A549 (cell line): ENCODE data around the gene ARAP2. TPM values are rescaled to one million over a fixed set of nuclear protein-coding genes. Genes with fewer than 3 reads are reported as not detected.

Experiments used
- ATAC-seq, 2 experiments: fragments of 200-7000 bp in 1 of 2; fragments of >200 bp in 1 of 2; cut with Nextera tagmentation in 1 of 2; cut with Tn5 transposase in 1 of 2; 3 replicates each; pipeline versions ENCODE4 v1.8.0 to v1.9.1; 2018 to 2020; ENCODE audit warnings: mild to moderate bottlenecking in 1 of 2, moderate library complexity in 1 of 2
- CTCF ChIA-PET: fragments of 300-600 bp; sonication (Branson Sonifier 250); formaldehyde crosslinking; extraction: SDS; loops from one replicate; lab custom pipeline; 2021; ENCODE audit warnings: antibody characterized with exemption, inconsistent platforms; lab: Yijun Ruan, JAX
- POLR2A ChIA-PET: fragments of 350-600 bp; formaldehyde crosslinking; extraction: SDS; loops from one replicate; lab custom pipeline; 2021; ENCODE audit warnings: antibody characterized with exemption, inconsistent platforms; lab: Yijun Ruan, JAX
- DNase-seq, 2 experiments: peaks; one replicate each; pipeline versions ENCODE4 v3.0.0 to v3.0.0-alpha.2; 2011 to 2016; ENCODE audit warnings: low read depth in 1 of 2, low spot score in 1 of 2
- FAIRE-seq: peaks from 2 replicates; lab custom pipeline; 2011; peaks lifted over from hg19 to GRCh38; lab: Jason Lieb, UNC
- H3K27ac ChIP-seq, 2 experiments: fragments of >200 bp; sonication (Bioruptor Twin); formaldehyde crosslinking; 3 replicates each; pipeline ENCODE4 v1.5.1; 2016 to 2017
- H3K4me1 ChIP-seq: fragments of >200 bp; sonication (Bioruptor Twin); formaldehyde crosslinking; 3 replicates; pipeline ENCODE4 v1.6.1; 2016
- H3K4me2 ChIP-seq: fragments of >200 bp; sonication (Bioruptor Twin); formaldehyde crosslinking; 3 replicates; pipeline ENCODE4 v1.6.1; 2016
- H3K4me3 ChIP-seq: fragments of >200 bp; sonication (Bioruptor Twin); formaldehyde crosslinking; 3 replicates; pipeline ENCODE4 v1.5.1; 2016
- H3K9me3 ChIP-seq: fragments of >200 bp; sonication (Bioruptor Twin); formaldehyde crosslinking; 3 replicates; pipeline ENCODE4 v1.6.1; 2016
- CBX2 ChIP-seq: fragments of 200-600 bp; sonication (generic); IDR thresholded peaks from 2 replicates; pipeline ENCODE4 v1.6.1; 2016; ENCODE audit warnings: low read depth, mild to moderate bottlenecking, borderline replicate concordance
- EHMT2 ChIP-seq: fragments of 200-600 bp; sonication (generic); IDR thresholded peaks from 2 replicates; pipeline ENCODE4 v1.6.1; 2016; ENCODE audit warnings: antibody characterized with exemption, low read depth, mild to moderate bottlenecking, moderate library complexity
- FOXS1 ChIP-seq: fragments of 250-450 bp; sonication (Bioruptor Pico); IDR thresholded peaks from 2 replicates; pipeline ENCODE4 v1.5.0; 2020; ENCODE audit warnings: mild to moderate bottlenecking, moderate library complexity
- GATA3 ChIP-seq: IDR thresholded peaks from 2 replicates; pipeline ENCODE4 v1.6.1; 2012; ENCODE audit warnings: borderline replicate concordance
- HEYL ChIP-seq: fragments of 250-450 bp; sonication (Bioruptor Pico); IDR thresholded peaks from 2 replicates; pipeline ENCODE4 v1.8.0; 2021; ENCODE audit warnings: mild to moderate bottlenecking, moderate library complexity
- HOXB5 ChIP-seq: fragments of 250-450 bp; sonication (Bioruptor Pico); IDR thresholded peaks from 2 replicates; pipeline ENCODE4 v1.5.0; 2020; ENCODE audit warnings: mild to moderate bottlenecking, moderate library complexity
- KDM5A ChIP-seq: fragments of 200-600 bp; sonication (generic); IDR thresholded peaks from 2 replicates; pipeline ENCODE4 v1.6.1; 2016; ENCODE audit warnings: antibody characterized with exemption, mild to moderate bottlenecking
- MAFK ChIP-seq: fragments of 450-650 bp; IDR thresholded peaks from 2 replicates; pipeline ENCODE4 v1.6.1; 2014; ENCODE audit not compliant: partially characterized antibody
- NFE2L2 ChIP-seq: fragments of 150-350 bp; conservative IDR thresholded peaks from 2 replicates; pipeline ENCODE4 v1.6.1; 2014; ENCODE audit warnings: low read length
- PHF8 ChIP-seq: fragments of 200-600 bp; sonication (generic); IDR thresholded peaks from 2 replicates; pipeline ENCODE4 v1.6.1; 2016; ENCODE audit warnings: low read depth, mild to moderate bottlenecking, antibody characterized with exemption, moderate library complexity, borderline replicate concordance
- RARB ChIP-seq: fragments of 250-450 bp; sonication (Bioruptor Pico); IDR thresholded peaks from 2 replicates; pipeline ENCODE4 v1.8.0; 2021; ENCODE audit warnings: mild to moderate bottlenecking, moderate library complexity
- SMC3 ChIP-seq: fragments of >200 bp; sonication (Bioruptor Twin); formaldehyde crosslinking; IDR thresholded peaks from 3 replicates; pipeline ENCODE4 v1.6.1; 2018; ENCODE audit warnings: inconsistent platforms
- TP53 ChIP-seq: fragments of 250-450 bp; sonication (Bioruptor Pico); IDR thresholded peaks from 2 replicates; pipeline ENCODE4 v1.5.0; 2021; ENCODE audit warnings: mild to moderate bottlenecking, moderate library complexity
- ZC3H11A ChIP-seq: fragments of 450-650 bp; IDR thresholded peaks from 2 replicates; pipeline ENCODE4 v1.6.1; 2014; ENCODE audit warnings: antibody characterized with exemption, mild to moderate bottlenecking
- ZNF302 ChIP-seq: fragments of 250-450 bp; sonication (Bioruptor Pico); IDR thresholded peaks from 2 replicates; pipeline ENCODE4 v1.9.0; 2021; ENCODE audit warnings: inconsistent platforms, mild to moderate bottlenecking, moderate library complexity
- ZSCAN20 ChIP-seq: fragments of 250-450 bp; sonication (Bioruptor Pico); IDR thresholded peaks from 2 replicates; pipeline ENCODE4 v1.8.0; 2022; ENCODE audit warnings: mild to moderate bottlenecking, moderate library complexity
- WGBS: methylation state at CpG from one replicate; pipeline ENCODE4 v1.1.6; 2017; ENCODE audit errors: missing lambda C conversion rate; 5-methylcytosine and 5-hydroxymethylcytosine counted together
- polyA plus RNA-seq, 4 experiments: library from polyadenylated mRNA; depleted of rRNA in 3 of 4; stranded (reverse); fragments of >200 nt; fragmentation: RNase III in 1 of 4; extraction: RNeasy Plus Mini Kit Qiagen cat#74134 plus additional on column Dnase treatment in 1 of 4; gene quantifications; 2 replicates in 3 of 4; 3 replicates in 1 of 4; pipeline ENCODE4 v1.2.3, GENCODE V29; 2011 to 2017
- TF ChIP-seq, protein P1 (sequence below): fragments of 450-650 bp; IDR thresholded peaks from 2 replicates; pipeline ENCODE4 v1.6.1; 2014; ENCODE audit warnings: antibody characterized with exemption
- TF ChIP-seq, protein P2 (sequence below): IDR thresholded peaks from 2 replicates; pipeline ENCODE4 v1.6.1; 2012
- TF ChIP-seq, protein P3 (sequence below): fragments of 250-450 bp; sonication (Bioruptor Pico); IDR thresholded peaks from 2 replicates; pipeline ENCODE4 v1.5.0; 2021; ENCODE audit warnings: mild to moderate bottlenecking, moderate library complexity, borderline replicate concordance
- TF ChIP-seq, protein P4 (sequence below): fragments of >200 bp; sonication (Bioruptor Twin); formaldehyde crosslinking; IDR thresholded peaks from 3 replicates; pipeline ENCODE4 v1.6.1; 2016

The ARAP2 gene
- polyA plus RNA-seq, 2 of the 4 experiments (the other 2 are of a cell fraction) = 0.34 to 0.75 TPM

DNA sequence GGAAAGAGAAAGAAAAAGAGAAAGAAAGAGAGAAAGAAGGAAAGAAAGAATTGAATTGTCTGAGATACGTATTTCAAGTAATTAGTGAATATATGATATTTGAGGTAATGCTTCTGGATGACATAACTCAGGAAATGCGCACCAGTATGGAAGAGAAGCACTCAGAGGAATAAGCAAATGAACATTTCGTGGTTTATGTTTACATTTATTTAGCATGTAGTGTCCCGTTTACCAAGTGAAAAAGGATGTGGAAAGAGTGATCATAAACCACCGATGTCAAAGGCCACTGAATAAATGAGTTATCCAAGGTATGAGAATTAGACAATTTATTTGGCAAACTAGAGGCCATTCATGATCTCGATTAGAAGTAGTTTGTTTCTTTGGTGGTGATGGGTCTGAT is 200.4 kb downstream of the ARAP2 start (continued):
- TF ChIP-seq, protein P1, sequence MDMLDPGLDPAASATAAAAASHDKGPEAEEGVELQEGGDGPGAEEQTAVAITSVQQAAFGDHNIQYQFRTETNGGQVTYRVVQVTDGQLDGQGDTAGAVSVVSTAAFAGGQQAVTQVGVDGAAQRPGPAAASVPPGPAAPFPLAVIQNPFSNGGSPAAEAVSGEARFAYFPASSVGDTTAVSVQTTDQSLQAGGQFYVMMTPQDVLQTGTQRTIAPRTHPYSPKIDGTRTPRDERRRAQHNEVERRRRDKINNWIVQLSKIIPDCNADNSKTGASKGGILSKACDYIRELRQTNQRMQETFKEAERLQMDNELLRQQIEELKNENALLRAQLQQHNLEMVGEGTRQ = no peak
- no peak for TF ChIP-seq ZSCAN20 (CRISPR knock-in tag)
- TF ChIP-seq HOXB5 = no peak
- TF ChIP-seq, protein P2, sequence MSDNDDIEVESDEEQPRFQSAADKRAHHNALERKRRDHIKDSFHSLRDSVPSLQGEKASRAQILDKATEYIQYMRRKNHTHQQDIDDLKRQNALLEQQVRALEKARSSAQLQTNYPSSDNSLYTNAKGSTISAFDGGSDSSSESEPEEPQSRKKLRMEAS = no peak

DNA sequence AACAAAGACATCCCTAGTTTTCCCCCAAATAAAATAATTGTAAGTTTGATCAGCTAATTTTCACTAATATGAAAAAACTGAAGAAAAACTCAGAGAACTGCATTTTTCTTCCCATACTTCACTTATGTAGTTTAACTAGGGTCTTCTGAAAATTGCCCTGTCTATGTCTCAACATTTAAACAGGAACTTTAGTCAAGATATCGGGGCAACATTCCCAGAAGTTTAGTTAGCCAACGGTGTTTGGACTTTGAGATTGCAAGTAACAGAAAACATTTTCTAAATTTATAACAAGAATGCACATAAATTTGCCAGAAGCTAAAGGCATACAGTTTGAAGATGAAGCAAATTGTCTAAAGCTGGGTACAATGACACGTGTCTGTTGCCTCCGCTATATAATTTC is 201.1 kb downstream of the ARAP2 start:
- Histone ChIP-seq H3K4me2 (no peak overlapping the region), H3K4me1 (no peaks in the 10 kb centered on the region), H3K9me3 (no peaks in the 10 kb centered on the region), H3K4me3 (no peak overlapping the region), H3K27ac (no peak overlapping the region)
- ATAC-seq = no peak
- 29% methylated on average over 4 of the region's 4 CpGs for WGBS
- ChIA-PET CTCF (no interaction called here), POLR2A (no interaction called here)
- FAIRE-seq = no peak
- TF ChIP-seq, protein P3, sequence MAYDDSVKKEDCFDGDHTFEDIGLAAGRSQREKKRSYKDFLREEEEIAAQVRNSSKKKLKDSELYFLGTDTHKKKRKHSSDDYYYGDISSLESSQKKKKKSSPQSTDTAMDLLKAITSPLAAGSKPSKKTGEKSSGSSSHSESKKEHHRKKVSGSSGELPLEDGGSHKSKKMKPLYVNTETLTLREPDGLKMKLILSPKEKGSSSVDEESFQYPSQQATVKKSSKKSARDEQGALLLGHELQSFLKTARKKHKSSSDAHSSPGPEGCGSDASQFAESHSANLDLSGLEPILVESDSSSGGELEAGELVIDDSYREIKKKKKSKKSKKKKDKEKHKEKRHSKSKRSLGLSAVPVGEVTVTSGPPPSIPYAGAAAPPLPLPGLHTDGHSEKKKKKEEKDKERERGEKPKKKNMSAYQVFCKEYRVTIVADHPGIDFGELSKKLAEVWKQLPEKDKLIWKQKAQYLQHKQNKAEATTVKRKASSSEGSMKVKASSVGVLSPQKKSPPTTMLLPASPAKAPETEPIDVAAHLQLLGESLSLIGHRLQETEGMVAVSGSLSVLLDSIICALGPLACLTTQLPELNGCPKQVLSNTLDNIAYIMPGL (CRISPR knock-in tag) = no peak
- TF ChIP-seq, protein P1 = no peak
- TF ChIP-seq HEYL (CRISPR knock-in tag) = no peak
- TF ChIP-seq, protein P4, sequence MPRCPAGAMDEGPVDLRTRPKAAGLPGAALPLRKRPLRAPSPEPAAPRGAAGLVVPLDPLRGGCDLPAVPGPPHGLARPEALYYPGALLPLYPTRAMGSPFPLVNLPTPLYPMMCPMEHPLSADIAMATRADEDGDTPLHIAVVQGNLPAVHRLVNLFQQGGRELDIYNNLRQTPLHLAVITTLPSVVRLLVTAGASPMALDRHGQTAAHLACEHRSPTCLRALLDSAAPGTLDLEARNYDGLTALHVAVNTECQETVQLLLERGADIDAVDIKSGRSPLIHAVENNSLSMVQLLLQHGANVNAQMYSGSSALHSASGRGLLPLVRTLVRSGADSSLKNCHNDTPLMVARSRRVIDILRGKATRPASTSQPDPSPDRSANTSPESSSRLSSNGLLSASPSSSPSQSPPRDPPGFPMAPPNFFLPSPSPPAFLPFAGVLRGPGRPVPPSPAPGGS = no peak
- no peak for TF ChIP-seq EHMT2
- no peak for TF ChIP-seq PHF8
- TF ChIP-seq TP53 (CRISPR knock-in tag) = no peak
- TF ChIP-seq KDM5A = no peak
- no peak for TF ChIP-seq HOXB5
- no peak for TF ChIP-seq NFE2L2
- no peak for TF ChIP-seq ZC3H11A
- no peak for TF ChIP-seq ZNF302
- TF ChIP-seq GATA3 = no peak
- TF ChIP-seq FOXS1 (CRISPR knock-in tag) = no peak
- no peak for DNase-seq

DNA sequence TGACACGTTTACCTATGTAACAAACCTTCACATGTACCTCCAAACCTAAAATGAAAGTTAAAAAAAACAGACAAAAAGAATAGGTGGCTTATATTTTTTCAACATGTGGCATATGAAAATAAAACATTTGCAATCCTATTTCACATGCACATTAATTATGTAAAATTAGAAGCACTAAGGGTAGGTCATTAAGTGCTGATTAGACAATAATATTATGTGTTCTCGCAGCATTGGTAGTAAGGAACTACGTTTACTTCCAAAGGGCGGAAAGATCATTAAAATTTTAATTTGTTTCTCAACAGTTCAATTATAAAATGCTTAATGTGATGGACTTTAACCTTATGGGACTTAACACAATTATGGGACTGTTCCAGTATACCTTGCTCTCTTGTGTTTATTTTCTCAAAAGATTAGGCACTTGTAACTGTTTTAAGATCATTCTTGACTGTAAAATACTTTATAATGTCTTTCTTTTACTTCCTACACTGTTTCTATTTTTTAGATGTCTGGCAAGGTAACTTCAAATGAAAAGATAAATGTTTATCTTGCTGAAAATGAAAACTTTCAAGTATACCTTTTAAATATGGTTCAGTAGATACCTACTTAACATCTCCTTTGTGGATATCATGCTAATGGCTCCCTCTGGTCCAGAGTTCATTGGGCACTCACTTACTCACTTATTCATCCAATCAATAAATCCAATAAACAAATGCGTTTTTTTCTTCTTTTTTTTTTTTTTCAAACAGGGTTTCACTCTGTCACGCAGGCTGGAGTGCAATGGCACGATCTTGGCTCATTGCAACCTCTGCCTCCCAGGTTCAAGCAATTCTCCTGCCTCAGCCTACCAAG is 202.0 kb downstream of the ARAP2 start:
- Histone ChIP-seq H3K4me3 (no peak overlapping the region), H3K4me1 (no peaks in the 10 kb centered on the region), H3K4me2 (no peak overlapping the region), H3K27ac (no peak overlapping the region)
- 20% methylated on average over 7 of the region's 7 CpGs for WGBS
- CTCF ChIA-PET = no interaction called here
- no peak for ATAC-seq
- POLR2A ChIA-PET = no interaction called here
- no peak for FAIRE-seq
- DNase-seq = no peak
- TF ChIP-seq RARB (CRISPR knock-in tag) = no peak
- no peak for TF ChIP-seq ZNF302
- TF ChIP-seq, protein P3 (CRISPR knock-in tag) = no peak
- TF ChIP-seq CBX2 = no peak
- TF ChIP-seq MAFK = peak; percentile 56
- TF ChIP-seq, protein P1 = no peak
- no peak for TF ChIP-seq SMC3
- TF ChIP-seq, all 56 proteins: peak for 1
- no peaks in the 10 kb centered on the region for H3K9me3 ChIP-seq
